HG03439 (cell line): Measurements from ENCODE around the gene APEH.

Experiments used
- ATAC-seq: cut with Tn5 transposase; IDR thresholded peaks from one replicate; pipeline ENCODE4 v1.9.1; 2021; ENCODE audit warnings: mild to moderate bottlenecking, moderate library complexity; ENCODE audit not compliant: unreplicated experiment

APEH gene

DNA sequence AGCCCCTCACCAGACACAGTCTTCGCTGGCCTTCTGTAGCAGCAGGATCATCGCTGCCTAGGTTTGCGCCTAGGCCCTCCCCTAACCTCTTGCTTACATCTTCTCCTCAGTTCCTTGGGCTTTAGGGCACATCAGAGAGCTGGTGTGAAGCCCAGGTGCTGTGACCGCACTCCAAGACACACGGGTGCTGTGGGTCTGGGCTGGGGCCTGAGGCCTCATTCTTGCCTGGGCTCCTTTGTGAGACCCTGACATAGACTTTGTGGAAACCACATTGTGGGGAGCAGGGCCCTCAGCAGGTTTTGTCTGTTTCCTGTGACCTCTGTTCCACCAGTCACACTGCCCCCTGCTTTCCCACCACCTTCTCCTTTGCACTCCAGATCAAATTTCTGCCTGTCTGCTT is 37.3 kb downstream of the APEH start:
- ATAC-seq, result no peak

DNA sequence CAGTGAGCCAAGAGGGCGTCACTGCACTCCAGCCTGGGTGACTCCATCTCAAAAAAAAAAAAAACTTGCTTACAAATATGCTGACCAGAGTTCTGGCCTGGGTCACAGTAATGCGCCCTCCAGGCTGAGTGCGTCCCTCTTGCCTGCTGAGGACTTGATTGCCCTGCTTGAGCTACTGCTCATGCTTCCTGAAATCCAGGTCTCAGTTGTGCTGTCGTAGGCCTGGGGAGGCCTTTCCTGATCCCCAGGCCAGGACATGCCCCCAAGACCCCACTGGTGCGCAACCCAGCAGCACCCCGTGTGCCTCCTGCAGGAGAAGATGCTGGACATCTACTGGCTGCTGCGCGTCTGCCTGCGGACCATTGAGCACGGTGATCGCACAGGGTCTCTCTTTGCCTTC is 38.0 kb downstream of the APEH start:
- ATAC-seq, result no peak

DNA sequence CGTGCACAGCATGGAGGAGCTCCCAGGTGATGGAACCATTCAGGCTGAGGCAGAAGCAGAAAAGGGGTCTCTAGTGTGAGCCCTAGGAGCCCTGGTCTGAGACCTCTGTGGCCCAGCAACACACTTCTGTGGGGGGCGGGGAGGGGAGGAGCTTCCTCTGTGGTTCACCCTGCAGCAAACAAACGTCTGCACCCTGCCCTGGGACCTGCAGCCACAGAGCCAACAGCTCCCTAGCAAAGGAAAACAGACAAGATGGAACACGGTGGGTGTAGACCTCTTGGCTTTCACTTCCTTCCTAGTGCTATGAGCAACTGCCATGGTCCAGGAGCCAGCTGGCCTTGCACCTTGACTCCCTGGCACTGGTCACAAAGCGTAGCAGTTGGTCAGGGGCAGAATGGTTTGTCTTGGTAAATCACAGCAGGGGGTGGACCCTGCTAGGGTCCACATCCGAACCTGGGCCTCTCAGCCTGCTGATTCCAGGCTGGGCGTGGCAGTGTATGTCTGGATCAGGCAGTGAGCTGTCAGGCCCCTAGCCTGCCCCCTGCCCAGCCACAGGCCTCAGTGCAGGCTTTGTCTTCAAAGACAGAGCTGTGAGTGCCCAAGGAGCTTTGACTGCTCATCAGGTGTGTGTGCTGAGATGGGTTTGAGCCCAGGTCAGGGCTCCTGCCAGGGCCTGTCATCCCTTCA is 38.6 kb downstream of the APEH start:
- no peak for ATAC-seq

DNA sequence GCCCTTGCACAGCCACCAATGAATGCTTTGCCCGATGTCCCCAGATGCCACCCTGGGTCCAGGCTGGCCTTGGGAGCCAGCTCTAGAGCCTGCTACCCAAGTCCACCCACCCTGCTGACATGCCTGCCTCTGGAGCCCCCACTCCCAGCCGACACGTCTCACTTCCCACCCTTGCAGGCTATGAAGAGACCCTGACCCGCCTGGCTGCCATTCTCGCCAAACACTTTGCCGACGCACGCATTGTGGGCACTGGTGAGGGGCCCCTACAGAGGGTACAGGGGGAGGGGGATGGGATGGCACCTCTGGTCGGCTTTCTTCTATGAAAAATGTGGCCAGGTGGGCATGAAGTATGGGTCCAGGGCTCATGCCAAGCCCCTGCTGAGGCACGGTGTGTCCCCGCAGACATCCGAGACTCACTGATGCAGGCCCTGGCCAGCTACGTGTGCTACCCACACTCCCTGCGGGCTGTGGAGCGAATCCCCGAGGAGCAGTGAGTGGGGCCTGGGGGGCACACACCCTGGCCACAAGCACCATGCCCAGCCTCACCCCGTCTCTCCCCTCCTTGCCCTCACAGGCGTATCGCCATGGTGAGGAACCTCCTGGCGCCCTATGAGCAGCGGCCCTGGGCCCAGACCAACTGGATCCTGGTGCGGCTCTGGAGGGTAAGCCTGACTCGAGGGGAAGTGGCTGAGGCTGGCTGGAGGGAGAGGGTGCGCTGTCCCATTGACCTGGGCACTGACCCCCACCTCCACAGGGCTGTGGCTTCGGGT is 39.4 kb downstream of the APEH start:
- ATAC-seq, result no peak

DNA sequence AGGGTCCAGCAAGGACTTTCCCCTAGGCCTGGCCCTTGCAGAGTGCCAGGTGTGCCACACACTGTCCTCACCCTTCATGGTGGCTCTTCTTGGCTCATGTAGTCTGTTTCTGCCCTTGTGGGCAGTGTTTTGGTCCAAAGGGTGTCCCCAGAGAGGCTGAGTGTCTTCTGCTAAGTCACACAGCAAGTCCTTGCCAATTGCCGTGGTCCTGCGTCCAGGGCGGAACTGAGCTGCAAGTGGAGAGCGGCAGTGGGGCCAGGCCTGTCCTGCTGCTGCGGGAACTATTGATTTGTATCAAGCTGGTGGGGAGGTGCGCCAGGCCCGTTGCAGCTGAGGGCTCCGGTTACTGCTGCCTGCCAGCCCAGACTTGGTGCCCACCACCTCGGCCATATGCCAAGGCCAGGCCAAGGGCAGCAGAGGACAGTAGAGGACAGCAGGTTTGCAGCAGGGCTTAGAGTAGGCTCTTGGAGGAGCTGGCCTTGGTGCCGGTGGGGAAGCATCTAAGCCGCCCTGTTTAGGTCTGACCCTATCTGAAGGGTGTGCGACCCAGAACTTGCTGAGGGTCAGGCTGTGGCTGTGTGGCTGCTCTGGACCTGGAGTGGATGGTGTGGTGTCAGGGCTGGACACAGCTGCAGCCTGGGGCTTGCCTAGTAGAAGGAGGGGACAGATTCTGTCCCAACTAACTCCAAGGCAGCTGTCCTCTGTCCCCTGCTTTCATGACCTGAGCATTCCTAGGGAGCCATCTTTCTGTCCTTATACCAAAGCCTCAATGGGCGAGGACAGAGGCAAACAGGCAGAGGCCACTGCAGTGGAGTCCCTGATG is 40.8 kb downstream of the APEH start:
- no peak for ATAC-seq

DNA sequence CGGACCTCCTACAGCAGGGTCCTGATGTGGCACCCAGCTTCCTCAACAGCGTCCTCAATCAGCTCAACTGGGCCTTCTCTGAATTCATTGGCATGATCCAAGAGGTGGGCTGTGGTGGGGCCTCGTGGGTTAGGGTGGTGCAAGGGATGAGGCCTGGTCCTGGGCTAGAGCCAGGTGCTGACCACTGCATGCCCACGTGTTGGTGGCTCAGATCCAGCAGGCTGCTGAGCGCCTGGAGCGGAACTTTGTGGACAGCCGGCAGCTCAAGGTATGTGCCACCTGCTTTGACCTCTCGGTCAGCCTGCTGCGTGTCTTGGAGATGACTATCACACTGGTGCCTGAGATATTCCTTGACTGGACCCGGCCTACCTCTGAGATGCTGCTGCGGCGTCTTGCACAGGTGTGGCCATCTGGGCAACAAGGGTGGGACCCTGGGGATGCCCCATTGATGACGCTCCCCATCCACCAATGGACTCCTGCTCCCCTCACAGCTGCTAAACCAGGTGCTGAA is 41.5 kb downstream of the APEH start:
- ATAC-seq, result no peak

DNA sequence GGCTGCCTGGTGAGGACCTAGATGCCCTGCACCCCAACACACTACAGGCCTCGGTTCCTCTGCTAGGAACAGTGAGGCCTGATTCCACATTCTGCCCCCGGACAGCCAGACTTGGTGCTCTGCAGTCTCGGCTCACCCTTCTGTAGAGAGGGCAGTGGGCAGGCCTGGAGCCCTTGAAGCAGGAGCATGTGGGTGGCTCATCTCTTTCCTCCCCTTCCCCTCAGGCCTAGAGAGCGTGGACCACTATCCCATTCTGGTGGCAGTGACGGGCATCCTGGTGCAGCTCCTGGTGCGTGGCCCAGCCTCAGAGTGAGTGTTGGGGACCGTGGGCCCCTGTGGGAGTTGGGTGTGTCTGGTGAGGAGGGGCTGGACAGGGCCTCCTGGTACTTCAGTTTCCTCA is 42.0 kb downstream of the APEH start:
- no peak for ATAC-seq

DNA sequence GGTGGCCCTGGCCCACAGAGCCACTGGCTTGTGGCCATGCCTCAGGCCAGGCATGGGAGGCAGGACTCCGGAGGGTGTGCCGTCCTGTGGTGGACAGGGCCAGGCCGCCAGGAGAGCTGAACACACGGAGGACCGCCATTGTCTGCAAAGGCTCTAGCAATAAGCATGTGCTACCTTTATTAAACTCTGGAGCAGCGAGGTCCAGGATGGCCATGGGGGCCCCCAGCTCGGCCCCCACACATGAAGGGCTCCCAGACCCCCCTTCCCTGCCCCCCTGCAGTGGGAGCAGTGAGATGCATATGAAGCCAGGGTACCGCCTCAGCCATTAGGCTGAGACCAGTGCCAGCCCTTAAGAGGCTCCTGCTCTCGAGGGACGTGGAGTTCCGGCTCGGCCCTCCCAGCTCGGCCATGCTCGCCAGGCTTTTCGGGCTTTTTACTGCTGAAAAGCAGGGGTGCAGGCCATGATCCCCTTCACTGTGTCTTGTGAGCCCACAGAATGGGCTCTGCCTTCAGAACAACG is 42.6 kb downstream of the APEH start:
- ATAC-seq, result no peak

DNA sequence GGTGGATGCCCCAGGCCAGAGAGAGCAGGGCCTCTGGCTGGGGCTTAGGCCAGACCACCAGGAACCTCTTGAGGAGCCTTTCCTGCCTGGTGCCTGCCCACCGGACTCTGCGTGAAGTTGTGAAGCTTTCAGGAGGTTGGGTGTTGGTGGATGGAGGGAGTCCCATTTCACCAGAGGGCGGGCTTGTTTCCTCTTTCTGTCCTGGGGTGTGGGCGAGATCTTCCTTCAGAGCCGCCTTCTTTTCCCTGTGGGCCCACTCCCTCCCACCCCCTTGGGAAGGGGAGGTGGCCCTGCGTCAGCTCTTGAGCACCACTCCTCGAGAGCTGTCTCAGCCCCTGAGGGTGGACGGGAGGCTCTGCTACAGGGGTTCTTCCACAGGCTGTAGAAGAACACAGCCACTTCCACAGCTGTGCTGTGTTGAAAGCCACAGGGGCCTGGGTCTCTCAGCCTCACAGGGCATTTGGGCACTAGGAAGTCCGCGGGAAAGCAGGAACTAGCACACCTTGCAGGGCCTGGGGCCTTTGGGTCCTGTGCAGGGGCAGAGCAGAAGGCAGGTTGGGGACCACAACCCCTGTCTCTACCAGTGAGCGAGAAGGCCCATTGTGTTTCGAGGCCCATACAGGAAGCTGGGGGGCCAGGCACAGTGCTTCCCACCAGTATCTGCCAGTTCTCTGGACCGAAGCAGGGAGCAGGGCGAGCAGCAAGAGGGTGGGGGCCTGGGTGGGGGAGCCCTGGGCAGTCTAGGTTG is 43.2 kb downstream of the APEH start:
- no peak for ATAC-seq

DNA sequence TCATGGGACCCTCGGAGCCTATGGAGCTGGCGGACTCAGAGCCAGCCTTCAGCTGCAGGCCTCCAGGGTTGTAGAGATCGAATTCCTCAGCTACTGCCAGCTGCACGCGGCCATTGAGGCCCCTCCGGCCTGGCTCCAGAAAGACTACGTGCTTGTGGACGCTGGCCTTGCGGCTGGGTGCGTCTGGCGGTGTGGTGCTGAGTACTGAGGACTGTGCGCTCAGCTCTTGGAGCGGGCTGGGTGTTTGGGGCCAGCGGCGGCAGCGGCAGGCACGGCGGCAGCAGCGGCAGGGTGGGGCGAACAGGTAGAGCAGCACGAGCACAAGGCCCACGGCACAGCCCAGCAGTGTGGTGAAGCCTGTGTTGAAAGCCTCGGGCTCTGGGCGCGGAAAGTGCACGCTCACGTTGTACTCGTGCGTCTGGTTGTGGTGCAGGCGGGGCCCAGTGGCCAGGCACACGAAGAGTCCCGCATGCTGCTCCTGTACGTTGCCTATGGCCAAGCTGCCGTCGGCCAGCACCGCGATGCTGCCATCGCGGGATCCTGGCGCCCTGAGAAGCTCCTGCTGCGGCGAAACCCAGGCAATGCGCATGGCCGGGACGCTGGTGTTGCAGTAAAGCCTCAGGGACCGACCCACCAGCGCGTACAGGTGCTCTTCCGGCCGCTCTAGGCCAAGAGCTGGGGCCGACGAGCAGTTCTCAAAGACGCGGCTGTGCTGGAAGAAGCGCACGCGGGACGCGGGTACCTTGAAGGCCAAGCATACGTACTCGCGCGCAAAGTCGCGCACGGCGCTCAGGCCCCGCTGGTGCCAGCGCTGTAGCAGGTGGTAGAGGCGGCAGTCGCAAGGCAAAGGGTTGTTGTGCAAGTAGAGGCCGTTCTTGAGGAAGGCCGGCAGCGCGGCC is 44.1 kb downstream of the APEH start:
- ATAC-seq, result no peak

DNA sequence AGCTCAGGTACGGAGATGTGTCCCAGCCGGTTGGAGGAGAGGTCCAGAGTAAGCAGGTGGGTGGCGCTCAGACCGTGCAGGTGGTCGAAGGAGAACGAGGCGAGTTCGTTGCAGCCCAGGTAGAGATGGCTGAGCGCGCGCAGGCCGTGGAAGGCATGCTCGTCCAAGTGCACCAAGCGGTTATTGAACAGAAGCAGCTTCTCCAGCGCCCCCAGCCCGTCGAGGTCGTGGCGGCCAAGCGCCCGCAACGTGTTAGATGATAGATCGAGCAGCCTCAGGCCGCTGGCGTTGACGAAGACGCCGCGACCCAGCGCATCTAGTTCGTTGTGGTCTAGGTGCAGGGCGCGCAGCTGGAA is 44.7 kb downstream of the APEH start:
- ATAC-seq, result no peak

DNA sequence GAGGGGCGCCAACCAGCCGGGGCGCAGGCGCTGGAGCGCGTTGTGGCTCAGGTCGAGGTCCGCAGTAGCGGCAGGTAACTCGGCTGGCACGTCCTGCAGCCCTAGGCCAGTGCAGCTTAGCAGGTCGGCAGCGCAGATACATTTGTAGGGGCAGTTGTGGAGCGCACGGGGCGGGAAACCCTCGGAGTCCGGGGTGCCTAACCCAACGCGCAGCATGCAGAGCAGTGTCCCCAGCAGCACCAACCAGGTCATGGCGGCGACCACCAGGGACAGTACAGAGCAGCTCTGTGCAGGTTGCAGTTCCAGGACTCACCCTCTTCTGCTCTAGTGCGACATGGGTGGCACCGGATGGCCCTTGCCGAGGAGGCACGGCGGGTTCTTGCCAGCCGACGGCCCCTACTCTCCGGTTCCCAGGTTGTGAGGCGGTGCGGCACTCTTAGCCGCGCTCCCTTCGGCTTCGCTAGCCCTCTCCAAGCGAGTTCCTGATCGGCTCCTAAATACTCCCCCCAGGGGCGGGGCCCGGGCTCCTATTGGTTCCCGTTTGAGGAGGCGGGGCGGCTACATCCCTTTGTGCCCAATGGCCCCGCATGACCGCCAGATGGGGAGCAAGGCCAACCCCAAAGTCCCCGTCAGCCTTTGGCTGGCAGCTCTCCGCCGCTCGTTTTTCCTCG is 45.2 kb downstream of the APEH start, which contains the start of gene AMIGO3:
TSS of gene AMIGO3 (minus strand) at position 471 of the 671 bp plus-strand sequence. CDS start at position 252, 219 bp downstream.
- ATAC-seq, result peak; percentile 35

DNA sequence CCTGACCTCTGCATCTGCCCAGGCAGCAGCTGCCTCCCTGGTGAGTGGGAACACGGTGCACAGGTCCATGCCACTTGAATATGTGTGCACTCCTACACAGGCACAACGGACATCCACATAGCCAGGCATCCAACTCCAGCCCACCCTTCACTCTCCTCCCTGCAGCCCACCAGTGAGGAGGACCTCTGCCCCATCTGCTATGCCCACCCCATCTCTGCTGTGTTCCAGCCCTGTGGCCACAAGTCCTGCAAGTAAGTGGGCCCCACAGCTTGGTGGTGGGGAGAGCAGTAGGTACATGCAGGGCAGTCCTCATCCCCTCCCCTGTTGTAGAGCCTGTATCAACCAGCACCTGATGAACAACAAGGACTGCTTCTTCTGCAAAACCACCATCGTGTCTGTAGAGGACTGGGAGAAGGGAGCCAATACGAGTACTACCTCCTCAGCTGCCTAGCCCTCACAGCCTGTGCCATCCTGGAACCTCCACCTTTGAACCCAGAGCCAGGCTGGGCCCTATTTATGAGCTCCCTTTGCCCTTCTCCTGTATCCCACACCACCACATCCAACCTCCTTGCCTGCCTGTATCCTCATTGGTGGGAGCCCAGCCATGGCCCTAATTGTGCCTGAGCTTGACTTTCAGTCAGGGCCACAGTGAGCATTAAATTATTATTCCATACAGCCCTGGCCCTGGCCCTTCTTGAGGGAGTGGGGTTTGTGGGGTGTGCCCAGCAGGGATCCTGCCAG is 46.9 kb downstream of the APEH start:
- ATAC-seq, result no peak

DNA sequence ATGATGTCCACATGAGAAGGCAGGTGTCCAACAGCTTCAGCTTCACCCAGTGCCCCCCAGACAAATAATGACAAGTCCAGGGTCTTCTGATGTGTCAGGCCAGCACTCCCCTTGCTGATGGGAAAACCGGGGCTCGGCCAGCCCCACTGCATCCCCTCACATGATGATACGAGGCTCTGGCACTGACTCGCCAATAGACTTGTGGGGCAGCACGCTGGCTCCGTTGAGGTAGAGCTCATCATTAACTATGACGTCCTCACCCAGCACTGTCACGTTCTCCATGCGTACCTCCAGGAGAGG is 47.4 kb downstream of the APEH start:
- no peak for ATAC-seq

DNA sequence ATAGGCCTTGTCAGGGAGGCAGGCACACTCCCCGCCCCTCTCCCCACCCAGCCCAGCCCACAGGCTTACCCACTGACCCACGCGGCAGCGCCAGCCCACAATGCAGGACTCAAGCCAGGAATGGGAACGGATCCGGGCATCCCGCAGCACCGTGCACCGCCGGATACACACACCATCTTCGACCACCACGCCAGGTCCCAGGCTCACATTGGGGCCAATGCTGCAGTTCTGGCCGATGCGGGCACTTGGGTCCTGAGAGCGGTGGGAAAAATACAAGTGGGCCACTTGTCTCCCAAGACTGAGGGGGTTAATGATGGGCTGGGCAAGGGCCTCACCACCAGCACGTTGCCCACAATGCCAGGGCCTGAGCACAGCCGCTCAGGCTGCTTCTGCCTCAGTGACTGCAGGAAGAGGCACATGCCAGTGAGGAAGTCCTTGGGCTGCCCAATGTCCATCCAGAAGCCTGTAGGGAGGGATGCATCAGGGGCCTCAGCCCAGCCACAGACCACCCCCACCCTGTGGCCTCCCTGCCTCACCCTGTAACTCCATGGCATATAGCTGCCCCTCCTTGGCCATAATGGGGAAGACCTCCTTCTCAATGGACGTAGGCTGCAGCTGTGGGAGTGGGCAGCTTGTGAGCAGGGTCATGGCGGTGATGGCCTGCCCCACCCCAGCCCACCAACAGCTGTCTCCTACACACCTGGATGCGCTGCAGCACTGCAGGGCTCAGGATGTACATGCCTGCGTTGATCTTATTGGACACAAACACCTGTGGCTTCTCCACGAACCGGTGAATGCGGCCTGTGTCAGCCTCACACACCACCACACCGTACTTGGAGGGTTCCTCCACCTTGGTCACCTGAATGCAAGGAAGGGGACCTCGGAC is 48.0 kb downstream of the APEH start:
- no peak for ATAC-seq

DNA sequence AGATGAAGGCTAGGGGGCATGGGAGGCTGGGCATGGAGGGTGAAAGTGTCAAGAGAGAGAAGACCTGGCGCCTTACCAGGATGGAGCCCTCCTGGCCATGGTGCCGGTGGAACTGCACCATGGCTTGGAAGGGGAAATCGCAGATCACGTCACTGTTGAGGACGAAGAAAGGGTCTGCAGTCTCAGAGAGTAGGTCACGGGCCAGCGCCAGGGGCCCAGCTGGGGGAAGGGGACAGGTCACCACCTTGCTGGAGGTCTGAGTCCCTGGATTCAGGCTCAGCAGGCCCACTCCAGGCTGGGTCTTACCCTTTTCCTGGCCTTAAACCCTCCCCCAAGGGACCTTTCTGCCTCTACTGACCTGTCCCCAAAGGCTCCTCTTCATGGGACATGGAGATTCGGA is 48.7 kb downstream of the APEH start:
- ATAC-seq, result no peak

DNA sequence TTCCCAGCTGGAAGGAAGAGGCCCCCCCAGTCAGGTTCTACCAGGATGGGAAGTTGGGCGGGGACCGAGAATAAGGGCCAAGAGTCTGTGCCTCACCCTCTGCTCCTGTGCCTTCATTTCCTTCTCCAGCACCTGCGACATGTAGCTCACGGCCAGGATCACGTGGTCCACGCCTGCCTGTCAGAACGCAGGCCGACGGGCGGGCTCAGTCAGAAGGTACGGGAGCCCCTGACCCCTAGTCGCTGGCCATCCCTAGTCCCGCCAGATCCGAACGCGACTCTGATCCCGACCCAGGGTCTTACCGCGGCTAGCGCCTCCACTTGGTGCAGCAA is 49.1 kb downstream of the APEH start:
- ATAC-seq, result no peak
